CD14-positive monocyte (primary cell): ENCODE data around the gene ZC3H8. TPM values are rescaled to one million over a fixed set of nuclear protein-coding genes. Genes with fewer than 3 reads are reported as not detected.

ENCODE experiments used
- DNase-seq, 3 donors: peaks; one replicate each; pipeline ENCODE4 v3.0.0-alpha.2; 2011 to 2022
- H2AFZ ChIP-seq: 2 replicates; pipeline ENCODE4 v1.6.0; 2012; ENCODE audit warnings: mild to moderate bottlenecking, low read depth, low read length, inconsistent platforms; ENCODE audit not compliant: insufficient read depth, poor library complexity, severe bottlenecking
- H3K27ac ChIP-seq, 2 donors: 1 replicate in 1 of 2; 2 replicates in 1 of 2; pipeline ENCODE4 v1.5.1; 2012 to 2013; ENCODE audit warnings: low read length in 2 of 2, control low read depth in 1 of 2, inconsistent platforms in 1 of 2, low read depth in 1 of 2, mild to moderate bottlenecking in 1 of 2
- H3K27me3 ChIP-seq, 2 donors: one replicate each; pipeline versions ENCODE4 v1.6.0 to v1.6.1; 2011 to 2013; ENCODE audit warnings: low read length in 2 of 2; ENCODE audit not compliant: control insufficient read depth in 2 of 2, insufficient read depth in 2 of 2
- H3K36me3 ChIP-seq, 2 donors: replicated peaks in 1 of 2; 1 replicate in 1 of 2; 2 replicates in 1 of 2; pipeline versions ENCODE4 v1.5.1 to v1.6.1; 2012 to 2013; ENCODE audit warnings: low read length in 2 of 2, control low read depth in 1 of 2, inconsistent platforms in 1 of 2, mild to moderate bottlenecking in 1 of 2; ENCODE audit not compliant: insufficient read depth in 2 of 2, control insufficient read depth in 1 of 2
- H3K4me1 ChIP-seq, 2 donors: 1 replicate in 1 of 2; 2 replicates in 1 of 2; pipeline versions ENCODE4 v1.5.1 to v1.6.1; 2012 to 2013; ENCODE audit warnings: low read length in 2 of 2, control low read depth in 1 of 2, inconsistent platforms in 1 of 2, mild to moderate bottlenecking in 1 of 2, moderate library complexity in 1 of 2; ENCODE audit not compliant: insufficient read depth in 2 of 2, control insufficient read depth in 1 of 2
- H3K4me2 ChIP-seq: replicated peaks from 2 replicates; pipeline ENCODE3; 2012; ENCODE audit warnings: low read length, moderate library complexity, mild to moderate bottlenecking; ENCODE audit not compliant: poor library complexity, severe bottlenecking; ENCODE audit errors: extremely low read depth
- H3K4me3 ChIP-seq, 3 experiments: fragments of 200-600 bp in 1 of 3; sonication (generic) in 1 of 3; replicated peaks in 1 of 3; 1 replicate in 2 of 3; 2 replicates in 1 of 3; pipeline ENCODE4 v1.5.1; 2011 to 2013; ENCODE audit warnings: low read length in 3 of 3, mild to moderate bottlenecking in 3 of 3, control low read depth in 2 of 3, low read depth in 2 of 3, inconsistent platforms in 1 of 3, moderate library complexity in 1 of 3
- H3K79me2 ChIP-seq: 2 replicates; pipeline ENCODE4 v1.6.0; 2012; ENCODE audit warnings: mild to moderate bottlenecking, control low read depth, inconsistent platforms, low read length, moderate library complexity; ENCODE audit not compliant: insufficient read depth
- H3K9ac ChIP-seq: 2 replicates; pipeline ENCODE4 v1.6.0; 2017; ENCODE audit warnings: low read length, mild to moderate bottlenecking; ENCODE audit not compliant: insufficient read depth, poor library complexity, severe bottlenecking
- H3K9me3 ChIP-seq, 2 donors: replicated peaks in 1 of 2; 1 replicate in 1 of 2; 2 replicates in 1 of 2; pipeline versions ENCODE4 v1.5.1 to v1.6.1; 2012 to 2013; ENCODE audit warnings: low read length in 2 of 2, control low read depth in 1 of 2; ENCODE audit not compliant: control insufficient read depth in 1 of 2, insufficient read depth in 1 of 2
- H4K20me1 ChIP-seq: 2 replicates; pipeline ENCODE4 v1.6.0; 2012; ENCODE audit warnings: mild to moderate bottlenecking, low read length, control low read depth, moderate library complexity; ENCODE audit not compliant: insufficient read depth
- H3K27ac Mint-ChIP-seq, 7 donors: one replicate each; pipeline ENCODE4 v1.8.0; 2020; ENCODE audit warnings: mild to moderate bottlenecking in 7 of 7, mixed read lengths in 7 of 7, moderate library complexity in 6 of 7, inconsistent platforms in 2 of 7
- H3K27me3 Mint-ChIP-seq, 3 donors: one replicate each; pipeline ENCODE4 v1.8.0; 2021 to 2022; ENCODE audit warnings: low read depth in 3 of 3, mild to moderate bottlenecking in 3 of 3, mixed read lengths in 3 of 3, moderate library complexity in 3 of 3, inconsistent platforms in 1 of 3
- H3K36me3 Mint-ChIP-seq, 2 donors: one replicate each; pipeline ENCODE4 v1.8.0; 2020; ENCODE audit warnings: mixed read lengths in 2 of 2, inconsistent platforms in 1 of 2, mild to moderate bottlenecking in 1 of 2
- H3K4me1 Mint-ChIP-seq: one replicate; pipeline ENCODE4 v1.8.0; 2020; ENCODE audit warnings: mild to moderate bottlenecking, mixed read lengths
- H3K4me3 Mint-ChIP-seq, 2 donors: one replicate each; pipeline ENCODE4 v1.8.0; 2020; ENCODE audit warnings: mild to moderate bottlenecking in 2 of 2, mixed read lengths in 2 of 2, moderate library complexity in 1 of 2
- H3K9me3 Mint-ChIP-seq, 7 donors: one replicate each; pipeline ENCODE4 v1.8.0; 2020 to 2022; ENCODE audit warnings: mixed read lengths in 7 of 7, mild to moderate bottlenecking in 6 of 7, moderate library complexity in 6 of 7, inconsistent platforms in 2 of 7
- WGBS: methylation state at CpG from one replicate; pipeline ENCODE4 v1.1.5; 2013; ENCODE audit warnings: missing lambda C conversion rate; ENCODE audit not compliant: insufficient coverage; 5-methylcytosine and 5-hydroxymethylcytosine counted together
- intact Hi-C, 2 donors: fragments of 100-400 bp; cut with micrococcal nuclease; formaldehyde crosslinking; loops; one replicate each; pipeline versions ENCODE4 v1.15.0 to v1.15.1; 2023
- polyA plus RNA-seq, 3 donors: library from polyadenylated mRNA; depleted of rRNA in 1 of 3; unstranded in 2 of 3; stranded (reverse) in 1 of 3; fragments of 300-500 nt in 2 of 3; fragments of >200 nt in 1 of 3; fragmentation: Illumina TruSeq in 2 of 3; gene quantifications; 1 replicate in 2 of 3; 2 replicates in 1 of 3; pipeline ENCODE4 v1.2.3, GENCODE V29; 2012 to 2021
- TF ChIP-seq, protein P1 (sequence below): fragments of 200-600 bp; IDR thresholded peaks from one replicate; pipeline ENCODE4 v1.8.0; 2022; ENCODE audit warnings: antibody characterized with exemption, mild to moderate bottlenecking

Gene ZC3H8
- polyA plus RNA-seq, 3 donors = 2.3 to 6.9 (median 2.3) TPM

DNA sequence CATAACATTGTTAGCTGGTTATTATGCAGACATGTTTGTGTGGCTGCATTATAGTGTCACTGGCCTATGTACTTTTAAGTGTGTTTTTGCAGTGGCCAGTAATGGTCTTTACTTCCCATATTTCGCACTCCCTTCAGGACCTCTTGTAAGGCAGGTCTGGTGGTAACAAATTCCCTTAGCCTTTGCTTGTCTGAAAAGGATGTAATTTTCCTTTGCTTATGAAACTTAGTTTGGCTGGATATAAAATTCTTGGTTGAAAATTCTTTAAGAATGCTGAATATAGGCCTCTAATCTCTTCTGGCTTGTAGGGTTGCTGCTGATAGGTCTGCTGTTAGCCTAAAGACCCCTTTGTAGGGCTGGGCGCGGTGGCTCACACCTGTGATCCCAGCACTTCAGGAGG is 34.7 kb downstream of the ZC3H8 start:
- Histone ChIP-seq H3K27ac (no peak overlapping the region), H3K36me3 (peaks cover 16 to 34% of the 10 kb centered on the region in 2 donors), H3K9ac (no peak overlapping the region), H3K9me3 (peaks cover 9 to 15% of the 10 kb centered on the region in 2 donors), H3K4me2 (no peak overlapping the region), H3K4me3 (no peak overlapping the region), H3K4me1 (no peaks in the 10 kb centered on the region), H2AFZ (no peak overlapping the region), H4K20me1 (no peaks in the 10 kb centered on the region), H3K27me3 (no peaks in the 10 kb centered on the region), H3K79me2 (no peaks in the 10 kb centered on the region)
- Mint-ChIP-seq H3K36me3 (peaks cover 33 to 42% of the 10 kb centered on the region in 2 donors), H3K27ac (no peak overlapping the region), H3K9me3 (peaks cover 11 to 23% (median 18%) of the 10 kb centered on the region in 7 donors), H3K4me3 (no peak overlapping the region), H3K4me1 (peaks cover 4% of the 10 kb centered on the region), H3K27me3 (no peaks in the 10 kb centered on the region)
- TF ChIP-seq, protein P1, sequence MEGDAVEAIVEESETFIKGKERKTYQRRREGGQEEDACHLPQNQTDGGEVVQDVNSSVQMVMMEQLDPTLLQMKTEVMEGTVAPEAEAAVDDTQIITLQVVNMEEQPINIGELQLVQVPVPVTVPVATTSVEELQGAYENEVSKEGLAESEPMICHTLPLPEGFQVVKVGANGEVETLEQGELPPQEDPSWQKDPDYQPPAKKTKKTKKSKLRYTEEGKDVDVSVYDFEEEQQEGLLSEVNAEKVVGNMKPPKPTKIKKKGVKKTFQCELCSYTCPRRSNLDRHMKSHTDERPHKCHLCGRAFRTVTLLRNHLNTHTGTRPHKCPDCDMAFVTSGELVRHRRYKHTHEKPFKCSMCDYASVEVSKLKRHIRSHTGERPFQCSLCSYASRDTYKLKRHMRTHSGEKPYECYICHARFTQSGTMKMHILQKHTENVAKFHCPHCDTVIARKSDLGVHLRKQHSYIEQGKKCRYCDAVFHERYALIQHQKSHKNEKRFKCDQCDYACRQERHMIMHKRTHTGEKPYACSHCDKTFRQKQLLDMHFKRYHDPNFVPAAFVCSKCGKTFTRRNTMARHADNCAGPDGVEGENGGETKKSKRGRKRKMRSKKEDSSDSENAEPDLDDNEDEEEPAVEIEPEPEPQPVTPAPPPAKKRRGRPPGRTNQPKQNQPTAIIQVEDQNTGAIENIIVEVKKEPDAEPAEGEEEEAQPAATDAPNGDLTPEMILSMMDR = no peak
- no peak for DNase-seq
- intact Hi-C loops = no loop called here
- 100% methylated on average over 2 of the region's 3 CpGs for WGBS

DNA sequence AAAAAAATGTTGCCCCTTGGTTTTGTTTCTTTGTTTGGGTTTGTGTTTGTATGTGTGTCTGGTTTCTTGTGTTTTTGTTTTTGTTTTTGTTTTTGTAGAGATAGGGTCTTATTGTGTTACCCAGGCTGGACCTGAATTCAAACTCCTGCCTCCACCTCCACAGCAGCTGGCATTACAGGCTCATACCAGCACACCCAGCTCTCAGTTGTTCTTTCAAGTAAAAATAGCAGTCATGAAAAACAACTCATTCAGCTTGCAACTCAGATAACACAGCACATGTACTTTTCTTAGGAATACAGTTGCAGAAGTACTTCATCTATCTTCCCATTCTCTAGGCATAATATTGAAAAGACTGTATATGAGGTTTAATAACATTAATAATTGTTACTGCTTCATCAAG is 37.0 kb downstream of the ZC3H8 start:
- H3K27me3 Mint-ChIP-seq = no peaks in the 10 kb centered on the region
- H3K36me3 Mint-ChIP-seq = peaks cover 35 to 50% of the 10 kb centered on the region in 2 donors
- peaks cover 13 to 23% (median 18%) of the 10 kb centered on the region in 7 donors for H3K9me3 Mint-ChIP-seq
- no peaks in the 10 kb centered on the region for H4K20me1 ChIP-seq
- TF ChIP-seq, protein P1 = no peak
- peaks cover 4% of the 10 kb centered on the region for H3K4me1 Mint-ChIP-seq
- no peak overlapping the region for H3K4me3 ChIP-seq
- no peak overlapping the region for H3K27ac ChIP-seq
- no peak overlapping the region for H3K4me3 Mint-ChIP-seq
- no peaks in the 10 kb centered on the region for H3K27me3 ChIP-seq
- H2AFZ ChIP-seq = no peak overlapping the region
- no peak overlapping the region for H3K9ac ChIP-seq
- H3K9me3 ChIP-seq = peaks cover 9 to 15% of the 10 kb centered on the region in 2 donors
- intact Hi-C loops = no loop called here
- H3K36me3 ChIP-seq = peaks cover 22 to 36% of the 10 kb centered on the region in 2 donors
- H3K4me2 ChIP-seq = no peak overlapping the region
- DNase-seq = no peak
- no peaks in the 10 kb centered on the region for H3K79me2 ChIP-seq
- H3K4me1 ChIP-seq = no peaks in the 10 kb centered on the region
- no peak overlapping the region for H3K27ac Mint-ChIP-seq
